GM12878 (cell line): ENCODE data around the gene PTPRQ.

Experiments used
- BACH1 ChIP-seq: fragments of 450-650 bp; IDR thresholded peaks from 2 replicates; pipeline ENCODE4 v1.6.1; 2017; ENCODE audit warnings: mild to moderate bottlenecking, borderline replicate concordance
- DPF2 ChIP-seq: fragments of 450-650 bp; IDR thresholded peaks from 2 replicates; pipeline ENCODE4 v1.6.1; 2017; ENCODE audit warnings: mild to moderate bottlenecking
- IKZF2 ChIP-seq, 2 experiments: fragments of 450-650 bp; IDR thresholded peaks; 2 replicates each; pipeline ENCODE4 v1.6.1; 2017; ENCODE audit warnings: mild to moderate bottlenecking in 2 of 2, moderate library complexity in 2 of 2
- RAD21 ChIP-seq: IDR thresholded peaks from 2 replicates; pipeline ENCODE4 v1.6.1; 2011; ENCODE audit warnings: mild to moderate bottlenecking, low read depth, low read length, moderate library complexity; ENCODE audit not compliant: insufficient read depth
- RBBP5 ChIP-seq: fragments of 200-600 bp; sonication (generic); conservative IDR thresholded peaks from 2 replicates; pipeline ENCODE4 v1.6.1; 2016
- SREBF2 ChIP-seq: IDR thresholded peaks from 2 replicates; pipeline ENCODE4 v1.6.1; 2012; ENCODE audit warnings: mild to moderate bottlenecking, low read length
- SRF ChIP-seq, 2 experiments: IDR thresholded peaks; 2 replicates each; pipeline ENCODE4 v1.6.1; 2011; ENCODE audit warnings: low read depth in 2 of 2, low read length in 2 of 2, mild to moderate bottlenecking in 1 of 2, moderate library complexity in 1 of 2
- TCF7 ChIP-seq: IDR thresholded peaks from 2 replicates; pipeline ENCODE4 v1.6.1; 2014; ENCODE audit warnings: antibody characterized with exemption, borderline replicate concordance
- TF ChIP-seq, protein P1 (sequence below): IDR thresholded peaks from 2 replicates; pipeline ENCODE4 v1.6.1; 2012; ENCODE audit warnings: low read depth, low read length, improper control_type of control experiment
- TF ChIP-seq, protein P2 (sequence below), 3 experiments: IDR thresholded peaks in 2 of 3; conservative IDR thresholded peaks in 1 of 3; 2 replicates each; pipeline ENCODE4 v1.5.1; 2011; ENCODE audit warnings: low read depth in 3 of 3, low read length in 3 of 3, mild to moderate bottlenecking in 3 of 3, control low read depth in 2 of 3, moderate library complexity in 2 of 3, inconsistent platforms in 1 of 3, mixed read lengths in 1 of 3; ENCODE audit not compliant: control insufficient read depth in 2 of 3, insufficient read depth in 1 of 3; ENCODE audit errors: extremely low read depth in 1 of 3
- TF ChIP-seq, protein P3 (sequence below): IDR thresholded peaks from 2 replicates; pipeline ENCODE4 v1.6.1; 2012; ENCODE audit warnings: mild to moderate bottlenecking, low read depth, low read length
- TF ChIP-seq, protein P4 (sequence below): IDR thresholded peaks from 2 replicates; pipeline ENCODE4 v1.6.1; 2011; ENCODE audit warnings: borderline replicate concordance, low read depth, mild to moderate bottlenecking, moderate library complexity, low read length; ENCODE audit not compliant: insufficient read depth, poor library complexity, severe bottlenecking

DNA sequence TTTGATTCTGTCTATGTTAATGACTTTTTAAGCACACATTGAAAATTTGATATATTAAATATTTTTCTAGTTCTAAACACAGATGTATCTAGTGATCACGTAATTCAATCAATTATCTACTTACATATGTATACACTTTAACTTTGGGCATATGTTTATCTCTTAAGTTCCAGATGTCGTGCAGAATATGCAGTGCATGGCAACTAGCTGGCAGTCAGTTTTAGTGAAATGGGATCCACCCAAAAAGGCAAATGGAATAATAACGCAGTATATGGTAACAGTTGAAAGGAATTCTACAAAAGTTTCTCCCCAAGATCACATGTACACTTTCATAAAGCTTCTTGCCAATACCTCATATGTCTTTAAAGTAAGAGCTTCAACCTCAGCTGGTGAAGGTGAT lies 105.3 kb downstream of the PTPRQ start:
- TF ChIP-seq TCF7: no peak
- no peak for TF ChIP-seq SREBF2
- TF ChIP-seq, protein P1, sequence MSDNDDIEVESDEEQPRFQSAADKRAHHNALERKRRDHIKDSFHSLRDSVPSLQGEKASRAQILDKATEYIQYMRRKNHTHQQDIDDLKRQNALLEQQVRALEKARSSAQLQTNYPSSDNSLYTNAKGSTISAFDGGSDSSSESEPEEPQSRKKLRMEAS: no peak
- TF ChIP-seq SRF (IDR thresholded peaks at IDR 0.05; ENCODE audit: low read depth in 2 of 2, low read length in 2 of 2): no peak
- TF ChIP-seq DPF2: no peak
- TF ChIP-seq, protein P2, sequence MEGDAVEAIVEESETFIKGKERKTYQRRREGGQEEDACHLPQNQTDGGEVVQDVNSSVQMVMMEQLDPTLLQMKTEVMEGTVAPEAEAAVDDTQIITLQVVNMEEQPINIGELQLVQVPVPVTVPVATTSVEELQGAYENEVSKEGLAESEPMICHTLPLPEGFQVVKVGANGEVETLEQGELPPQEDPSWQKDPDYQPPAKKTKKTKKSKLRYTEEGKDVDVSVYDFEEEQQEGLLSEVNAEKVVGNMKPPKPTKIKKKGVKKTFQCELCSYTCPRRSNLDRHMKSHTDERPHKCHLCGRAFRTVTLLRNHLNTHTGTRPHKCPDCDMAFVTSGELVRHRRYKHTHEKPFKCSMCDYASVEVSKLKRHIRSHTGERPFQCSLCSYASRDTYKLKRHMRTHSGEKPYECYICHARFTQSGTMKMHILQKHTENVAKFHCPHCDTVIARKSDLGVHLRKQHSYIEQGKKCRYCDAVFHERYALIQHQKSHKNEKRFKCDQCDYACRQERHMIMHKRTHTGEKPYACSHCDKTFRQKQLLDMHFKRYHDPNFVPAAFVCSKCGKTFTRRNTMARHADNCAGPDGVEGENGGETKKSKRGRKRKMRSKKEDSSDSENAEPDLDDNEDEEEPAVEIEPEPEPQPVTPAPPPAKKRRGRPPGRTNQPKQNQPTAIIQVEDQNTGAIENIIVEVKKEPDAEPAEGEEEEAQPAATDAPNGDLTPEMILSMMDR (IDR thresholded peaks at IDR 0.05 in 2 of 3, conservative IDR thresholded peaks at IDR 0.05 in 1 of 3; ENCODE audit: control insufficient read depth in 2 of 3, extremely low read depth in 1 of 3, insufficient read depth in 1 of 3, low read depth in 3 of 3, low read length in 3 of 3): no peak
- no peak for TF ChIP-seq RBBP5
- no peak for TF ChIP-seq RAD21
- TF ChIP-seq IKZF2 (IDR thresholded peaks at IDR 0.05): no peak
- no peak for TF ChIP-seq BACH1
- TF ChIP-seq, protein P3, sequence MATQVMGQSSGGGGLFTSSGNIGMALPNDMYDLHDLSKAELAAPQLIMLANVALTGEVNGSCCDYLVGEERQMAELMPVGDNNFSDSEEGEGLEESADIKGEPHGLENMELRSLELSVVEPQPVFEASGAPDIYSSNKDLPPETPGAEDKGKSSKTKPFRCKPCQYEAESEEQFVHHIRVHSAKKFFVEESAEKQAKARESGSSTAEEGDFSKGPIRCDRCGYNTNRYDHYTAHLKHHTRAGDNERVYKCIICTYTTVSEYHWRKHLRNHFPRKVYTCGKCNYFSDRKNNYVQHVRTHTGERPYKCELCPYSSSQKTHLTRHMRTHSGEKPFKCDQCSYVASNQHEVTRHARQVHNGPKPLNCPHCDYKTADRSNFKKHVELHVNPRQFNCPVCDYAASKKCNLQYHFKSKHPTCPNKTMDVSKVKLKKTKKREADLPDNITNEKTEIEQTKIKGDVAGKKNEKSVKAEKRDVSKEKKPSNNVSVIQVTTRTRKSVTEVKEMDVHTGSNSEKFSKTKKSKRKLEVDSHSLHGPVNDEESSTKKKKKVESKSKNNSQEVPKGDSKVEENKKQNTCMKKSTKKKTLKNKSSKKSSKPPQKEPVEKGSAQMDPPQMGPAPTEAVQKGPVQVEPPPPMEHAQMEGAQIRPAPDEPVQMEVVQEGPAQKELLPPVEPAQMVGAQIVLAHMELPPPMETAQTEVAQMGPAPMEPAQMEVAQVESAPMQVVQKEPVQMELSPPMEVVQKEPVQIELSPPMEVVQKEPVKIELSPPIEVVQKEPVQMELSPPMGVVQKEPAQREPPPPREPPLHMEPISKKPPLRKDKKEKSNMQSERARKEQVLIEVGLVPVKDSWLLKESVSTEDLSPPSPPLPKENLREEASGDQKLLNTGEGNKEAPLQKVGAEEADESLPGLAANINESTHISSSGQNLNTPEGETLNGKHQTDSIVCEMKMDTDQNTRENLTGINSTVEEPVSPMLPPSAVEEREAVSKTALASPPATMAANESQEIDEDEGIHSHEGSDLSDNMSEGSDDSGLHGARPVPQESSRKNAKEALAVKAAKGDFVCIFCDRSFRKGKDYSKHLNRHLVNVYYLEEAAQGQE: no peak
- TF ChIP-seq, protein P4, sequence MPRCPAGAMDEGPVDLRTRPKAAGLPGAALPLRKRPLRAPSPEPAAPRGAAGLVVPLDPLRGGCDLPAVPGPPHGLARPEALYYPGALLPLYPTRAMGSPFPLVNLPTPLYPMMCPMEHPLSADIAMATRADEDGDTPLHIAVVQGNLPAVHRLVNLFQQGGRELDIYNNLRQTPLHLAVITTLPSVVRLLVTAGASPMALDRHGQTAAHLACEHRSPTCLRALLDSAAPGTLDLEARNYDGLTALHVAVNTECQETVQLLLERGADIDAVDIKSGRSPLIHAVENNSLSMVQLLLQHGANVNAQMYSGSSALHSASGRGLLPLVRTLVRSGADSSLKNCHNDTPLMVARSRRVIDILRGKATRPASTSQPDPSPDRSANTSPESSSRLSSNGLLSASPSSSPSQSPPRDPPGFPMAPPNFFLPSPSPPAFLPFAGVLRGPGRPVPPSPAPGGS: no peak
